KBM-7 (cell line): ENCODE data around the gene MISP.

ENCODE experiments used
- DNase-seq: peaks from one replicate; pipeline ENCODE4 v3.0.0-alpha.2; 2015
- in situ Hi-C: fragments of 300-500 bp; cut with MboI; formaldehyde crosslinking; loops from 2 replicates; pipeline ENCODE4 v1.14.3; 2020; ENCODE audit warnings: low sequenced_read_pairs, low pct_unique_long_range_greater_than_20kb, mixed read lengths

The MISP gene

DNA sequence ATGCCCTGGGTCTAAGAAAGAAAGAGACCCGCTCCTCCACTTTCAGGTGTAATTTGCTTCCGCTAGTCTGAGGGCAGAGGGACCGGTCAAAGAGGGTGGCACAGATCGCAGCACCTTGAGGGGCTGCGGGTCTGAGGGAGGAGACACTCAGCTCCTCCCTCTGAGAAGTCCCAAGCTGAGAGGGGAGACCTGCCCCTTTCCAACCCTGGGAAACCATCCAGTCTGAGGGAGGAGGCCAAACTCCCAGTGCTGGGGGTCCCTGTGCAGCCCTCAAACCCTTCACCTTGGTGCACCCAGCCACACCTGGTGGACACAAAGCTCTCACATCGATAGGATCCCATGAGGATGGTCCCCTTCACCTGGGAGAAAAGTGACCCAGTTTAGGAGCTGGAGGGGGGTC, 13.0 kb downstream of the MISP start:
- in situ Hi-C loops = no loop called here

GRCh38 chr19:764301-764700, 13.4 kb downstream of the MISP start:
- no peak for DNase-seq
- in situ Hi-C loops = no loop called here

More for the DNA sequence above, 13.0 kb downstream of the MISP start:
- no peak for DNase-seq

- in situ Hi-C loops = no loop called here
- no peak for DNase-seq
Measured at GRCh38 chr19:765179-765738, 14.3 kb downstream of the MISP start.

DNA sequence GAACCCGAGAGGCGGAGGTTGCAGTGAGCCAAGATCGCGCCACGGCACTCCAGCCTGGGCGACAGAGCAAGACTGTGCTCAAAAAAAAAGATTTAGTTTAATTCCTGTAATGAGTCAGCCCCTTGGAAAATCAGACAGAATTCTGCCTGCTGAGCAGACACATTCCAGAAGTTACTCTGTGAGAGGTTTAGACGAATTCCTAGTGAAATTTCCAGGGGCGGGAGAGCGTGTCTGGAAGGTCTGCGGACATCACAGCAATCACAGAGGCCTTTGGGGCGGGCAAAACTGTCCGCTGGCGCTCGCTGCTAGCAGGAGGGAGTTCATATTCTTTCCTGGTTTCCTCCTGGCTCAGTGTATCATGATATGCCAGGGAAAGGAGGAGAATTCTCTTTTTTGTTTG, 17.5 kb downstream of the MISP start:
- no peak for DNase-seq
- in situ Hi-C loops = no loop called here

DNA sequence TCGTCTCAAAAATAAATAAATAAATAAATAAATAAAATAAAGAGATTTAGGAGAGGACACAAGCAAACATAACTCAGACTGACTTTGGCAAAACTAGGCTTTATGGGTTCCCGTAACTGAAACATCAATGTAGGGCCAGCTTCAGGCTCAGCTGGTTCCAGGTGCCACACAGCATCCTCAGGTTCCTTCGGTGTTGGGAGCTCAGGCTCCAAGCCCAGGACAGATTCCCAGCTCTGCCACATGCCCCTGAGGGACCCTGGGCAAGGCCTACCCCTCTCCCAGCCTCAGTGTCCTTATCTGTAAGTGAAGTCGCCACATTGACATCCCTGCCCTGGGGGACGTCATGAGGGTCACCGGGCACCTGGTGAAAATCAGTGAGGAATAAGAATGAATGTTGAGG, 18.7 kb downstream of the MISP start:
- in situ Hi-C loops = no loop called here
- no peak for DNase-seq

GRCh38 chr19:771332-771785, 20.4 kb downstream of the MISP start:
- DNase-seq = peak; percentile 58
- in situ Hi-C loops = no loop called here

DNA sequence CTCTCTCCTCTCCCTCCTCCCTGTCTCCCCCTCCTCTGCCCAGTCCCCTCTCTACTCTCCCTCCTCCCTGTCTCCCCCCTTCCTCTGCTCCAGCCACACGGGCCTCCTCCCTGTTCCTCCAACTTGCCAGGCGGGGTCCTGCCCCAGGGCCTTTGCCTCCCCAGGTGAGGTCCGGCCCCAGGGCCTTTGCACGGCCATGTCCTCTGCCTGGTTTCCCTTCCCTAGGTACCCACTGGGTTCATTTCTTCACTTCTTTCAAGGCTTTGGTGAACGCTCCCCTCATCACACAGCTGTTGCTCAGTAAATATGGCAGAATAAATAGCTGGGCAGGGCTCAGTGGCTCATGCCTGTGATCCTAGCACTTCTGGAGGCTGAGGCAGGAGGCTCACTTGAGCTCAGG, 21.2 kb downstream of the MISP start:
- DNase-seq = no peak
- in situ Hi-C loops = no loop called here

GRCh38 chr19:772730-773436, 22.0 kb downstream of the MISP start:
- DNase-seq = no peak
- in situ Hi-C loops = no loop called here

- in situ Hi-C loops = no loop called here
- no peak for DNase-seq
Measured at GRCh38 chr19:776549-776948, 25.6 kb downstream of the MISP start.

GRCh38 chr19:778910-779653, 28.2 kb downstream of the MISP start:
- in situ Hi-C loops = no loop called here
- DNase-seq = no peak

DNA sequence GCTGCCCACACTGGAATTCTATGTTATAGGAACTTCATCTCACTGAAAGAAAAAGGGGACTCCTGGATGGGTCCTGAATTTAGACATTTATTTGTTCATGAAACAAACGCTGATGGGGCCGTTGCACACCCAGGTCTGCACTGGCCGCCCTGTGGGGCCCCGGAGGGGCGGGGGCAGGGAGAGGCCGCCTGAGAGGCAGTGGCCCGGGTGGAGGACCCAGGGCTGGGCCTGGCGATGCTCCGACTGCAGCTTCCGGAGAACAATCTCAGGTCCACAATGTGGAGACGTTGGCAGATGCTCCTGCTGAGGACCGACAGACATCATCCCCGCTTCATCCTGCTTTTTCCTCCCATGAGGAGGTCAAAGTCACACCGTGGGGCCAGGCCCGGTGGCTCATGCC, 30.0 kb downstream of the MISP start:
- in situ Hi-C loops = no loop called here
- DNase-seq = no peak

GRCh38 chr19:781800-782184, 30.9 kb downstream of the MISP start:
- DNase-seq = no peak
- in situ Hi-C loops = no loop called here

GRCh38 chr19:782185-782877, 31.4 kb downstream of the MISP start:
- no peak for DNase-seq
- in situ Hi-C loops = no loop called here

GRCh38 chr19:782878-783668, 32.2 kb downstream of the MISP start:
- DNase-seq = no peak
- in situ Hi-C loops = no loop called here

GRCh38 chr19:784541-784940, 33.6 kb downstream of the MISP start:
- DNase-seq = no peak
- in situ Hi-C loops = no loop called here

GRCh38 chr19:787536-787935, 36.6 kb downstream of the MISP start:
- in situ Hi-C loops = no loop called here
- DNase-seq = no peak

GRCh38 chr19:788686-788982, 37.7 kb downstream of the MISP start:
- in situ Hi-C loops = no loop called here

DNA sequence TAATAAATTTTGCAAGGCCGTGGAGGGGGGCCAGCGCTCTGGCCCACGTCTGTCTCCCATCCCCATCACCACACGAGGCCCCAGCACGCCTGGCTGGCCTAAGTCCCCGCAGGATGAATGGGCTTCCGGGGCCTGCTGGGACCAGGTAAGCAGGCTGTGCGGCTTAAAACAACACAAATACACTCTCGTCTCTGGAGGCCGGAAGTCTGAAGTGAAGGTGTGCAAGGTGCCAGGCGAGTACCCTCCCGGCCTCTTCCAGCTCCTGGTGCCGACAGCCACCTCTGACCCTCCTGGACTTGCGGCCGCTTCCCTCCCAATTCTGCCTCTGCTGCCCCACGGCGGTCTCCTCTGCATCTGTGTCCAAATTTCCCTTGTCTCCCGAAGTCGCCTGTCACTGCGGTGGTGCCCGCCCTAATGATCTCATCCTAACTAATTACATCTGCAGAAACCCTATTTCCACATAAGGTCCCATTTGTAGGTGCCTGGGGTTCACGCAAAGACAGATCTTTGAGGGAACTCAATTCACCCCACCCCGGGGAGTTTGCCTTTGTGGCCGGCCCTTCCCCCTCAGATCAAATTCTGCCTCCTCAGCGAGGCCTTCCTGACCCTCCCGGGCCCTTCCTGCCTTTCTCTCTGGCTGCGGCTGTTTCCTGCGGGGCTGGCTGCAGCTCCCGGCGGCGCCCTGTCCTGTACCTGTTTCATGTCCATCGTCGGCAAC, 38.2 kb downstream of the MISP start:
- in situ Hi-C loops = no loop called here
- no peak for DNase-seq

More at GRCh38 chr19:788686-788982, 37.7 kb downstream of the MISP start:
- no peak for DNase-seq

DNA sequence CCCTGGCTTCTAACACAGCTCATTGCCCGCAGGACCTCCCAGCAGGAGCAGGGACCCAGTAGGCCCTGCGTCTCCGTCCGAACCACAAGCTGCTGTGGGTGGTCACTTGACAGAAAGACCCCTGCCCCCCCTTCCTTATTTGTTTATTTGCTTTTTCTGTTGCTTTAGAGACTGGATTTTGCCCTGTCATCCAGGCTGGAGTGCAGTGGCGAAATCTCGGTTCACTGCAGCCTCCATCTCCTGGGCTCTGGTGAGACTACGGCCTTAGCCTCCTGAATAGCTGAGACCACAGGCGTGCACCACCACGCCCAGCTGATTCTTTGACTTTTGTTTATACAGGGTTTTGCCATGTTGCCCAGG, 38.8 kb downstream of the MISP start:
- no peak for DNase-seq
- in situ Hi-C loops = no loop called here
